Activated CD4-positive, CD25-positive, alpha-beta regulatory T cell treated with anti-CD3 and anti-CD28 coated beads, Interleukin-2, amount 50 U/mL, for 16 hours (primary cell): ENCODE results near the gene NFKB1.
"Not testable (repeated sequence)": the region's sequence is repeated elsewhere in the genome, so short reads cannot be mapped to it uniquely, and the experiment has no call there.

Source experiments
- DNase-seq: peaks from one replicate; pipeline ENCODE4 v3.0.0-alpha.2; 2020; ENCODE audit warnings: low read depth, low spot score

Gene NFKB1

GRCh38 chr4:102565696-102566095, 64.5 kb downstream of the NFKB1 start:
- no peak for DNase-seq

GRCh38 chr4:102566426-102566825, 65.3 kb downstream of the NFKB1 start:
- DNase-seq = no peak

DNA sequence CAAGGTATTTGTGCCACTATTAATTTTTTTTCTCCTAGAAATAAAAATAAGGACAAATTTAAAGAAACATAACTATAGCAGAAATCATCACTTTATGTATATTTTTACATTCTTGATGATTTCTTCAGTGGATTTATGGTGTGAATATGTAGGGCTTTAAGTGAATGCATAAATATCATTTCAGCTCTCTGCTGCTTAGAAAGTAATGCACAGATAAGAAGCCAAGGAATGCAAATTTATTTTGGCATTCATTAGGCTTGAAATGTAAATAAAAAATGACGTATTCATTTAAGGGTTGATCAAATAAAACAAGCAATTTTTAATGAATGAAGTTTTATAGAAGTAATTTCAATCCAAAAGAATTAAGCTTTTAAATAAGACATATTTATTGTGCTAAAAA, 66.3 kb downstream of the NFKB1 start:
- DNase-seq = no peak

- no peak for DNase-seq
Measured at GRCh38 chr4:102569200-102569599, 68.0 kb downstream of the NFKB1 start.

GRCh38 chr4:102570211-102570610, 69.1 kb downstream of the NFKB1 start:
- not testable (repeated sequence) for DNase-seq

DNA sequence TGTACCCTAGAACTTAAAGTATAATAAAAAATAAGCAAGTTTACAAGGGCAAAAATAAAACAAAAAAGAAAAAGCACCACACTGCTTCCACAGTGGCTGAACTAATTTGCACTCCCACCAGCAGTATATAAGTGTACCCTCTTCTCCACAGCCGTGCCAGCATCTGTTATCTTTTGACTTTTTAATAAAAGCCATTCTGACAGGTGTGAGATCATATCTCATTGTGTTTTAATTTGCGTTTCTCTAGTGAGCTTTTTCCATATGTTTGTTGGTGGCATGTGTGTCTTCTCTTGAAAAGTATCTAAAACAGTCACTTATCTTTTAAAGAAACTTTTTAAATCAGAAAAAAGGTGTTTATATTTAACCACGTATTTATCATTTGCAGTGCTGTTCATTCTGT, 71.3 kb downstream of the NFKB1 start:
- no peak for DNase-seq

GRCh38 chr4:102574317-102574716, 73.2 kb downstream of the NFKB1 start:
- DNase-seq = no peak

- no peak for DNase-seq
Measured at GRCh38 chr4:102575369-102576129, 74.4 kb downstream of the NFKB1 start.

- no peak for DNase-seq
Measured at GRCh38 chr4:102578270-102578669, 77.1 kb downstream of the NFKB1 start.

DNA sequence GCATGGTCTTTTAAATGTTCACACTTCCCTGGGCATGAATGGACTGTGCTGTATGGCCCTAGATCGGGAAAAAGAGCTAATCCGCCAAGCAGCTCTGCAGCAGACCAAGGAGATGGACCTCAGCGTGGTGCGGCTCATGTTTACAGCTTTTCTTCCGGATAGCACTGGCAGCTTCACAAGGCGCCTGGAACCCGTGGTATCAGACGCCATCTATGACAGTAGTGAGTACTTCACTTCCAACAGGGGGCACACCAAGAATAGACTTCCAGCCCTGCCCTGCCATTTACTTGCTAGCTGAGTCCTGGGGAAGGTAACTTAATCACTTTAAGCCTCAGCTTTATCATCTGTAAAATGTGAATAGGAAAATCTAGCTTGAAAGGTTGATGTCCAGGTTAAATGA, 77.7 kb downstream of the NFKB1 start:
- no peak for DNase-seq

- DNase-seq = no peak
Measured at GRCh38 chr4:102579794-102580462, 78.8 kb downstream of the NFKB1 start.

- DNase-seq = no peak
Measured at GRCh38 chr4:102580463-102580842, 79.3 kb downstream of the NFKB1 start.

GRCh38 chr4:102584091-102584490, 82.9 kb downstream of the NFKB1 start:
- DNase-seq = no peak

DNA sequence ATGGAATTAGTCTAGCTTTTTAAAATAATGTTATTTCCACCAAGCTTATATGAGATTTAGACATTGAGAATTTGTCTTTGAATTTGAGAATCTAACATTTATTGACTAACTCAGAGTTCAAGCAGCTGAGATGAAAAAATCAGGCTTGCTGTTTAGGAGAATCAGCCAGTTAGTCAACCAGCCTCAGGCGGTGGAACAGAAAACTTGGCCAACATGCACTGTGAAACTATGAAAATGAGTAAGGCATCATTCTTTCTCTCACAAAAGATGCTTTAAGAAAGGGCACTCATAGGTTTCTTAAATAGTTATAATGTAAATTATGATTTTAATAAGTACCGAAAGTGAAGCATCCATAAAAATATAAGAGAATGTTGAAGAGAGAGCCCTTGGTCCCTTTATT, 84.2 kb downstream of the NFKB1 start:
- DNase-seq = no peak

- no peak for DNase-seq
Measured at GRCh38 chr4:102586002-102586643, 85.0 kb downstream of the NFKB1 start.

GRCh38 chr4:102586644-102587021, 85.5 kb downstream of the NFKB1 start:
- no peak for DNase-seq

- DNase-seq = no peak
Measured at GRCh38 chr4:102589743-102590142, 88.6 kb downstream of the NFKB1 start.

DNA sequence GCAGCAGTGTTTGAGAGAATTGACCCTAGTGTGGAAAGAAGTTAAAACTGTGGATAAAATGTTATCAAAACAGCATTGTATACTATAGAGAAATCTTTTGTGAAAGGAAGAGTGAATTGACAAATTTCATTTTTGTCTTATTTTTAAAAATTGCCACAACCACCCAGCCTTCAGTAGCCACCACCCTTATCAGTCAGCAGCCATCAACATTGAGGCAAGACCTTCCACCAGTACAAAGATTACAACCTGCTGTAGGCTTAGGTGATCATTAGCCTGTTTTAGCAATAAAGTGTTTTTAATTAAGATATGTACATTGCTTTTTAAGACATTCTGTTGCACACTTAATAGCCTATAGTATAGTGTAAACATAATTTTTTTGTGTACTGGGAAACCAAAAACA, 91.1 kb downstream of the NFKB1 start:
- DNase-seq = no peak

GRCh38 chr4:102593147-102593546, 92.0 kb downstream of the NFKB1 start:
- DNase-seq = no peak

DNA sequence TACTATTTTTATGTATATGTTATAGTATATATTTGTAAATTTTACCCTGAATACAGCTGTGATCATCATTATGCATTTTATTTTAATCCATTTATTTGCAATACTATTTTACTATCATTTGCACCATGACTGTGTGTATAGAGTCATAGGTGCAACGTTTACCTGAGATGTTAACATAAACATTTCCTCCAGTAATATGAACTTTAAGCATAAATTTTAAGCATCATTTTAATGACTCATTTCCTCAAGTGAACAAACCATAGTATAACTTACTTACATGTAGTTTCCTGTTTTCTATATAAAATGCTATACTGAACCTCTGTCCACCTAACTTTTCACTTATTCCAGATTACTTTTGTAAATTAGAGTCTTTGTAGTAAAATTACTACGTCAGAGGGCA, 92.8 kb downstream of the NFKB1 start:
- no peak for DNase-seq

- no peak for DNase-seq
Measured at GRCh38 chr4:102596532-102596931, 95.4 kb downstream of the NFKB1 start.

- DNase-seq = no peak
Measured at GRCh38 chr4:102598086-102598761, 97.1 kb downstream of the NFKB1 start.
